ENCODE measurements around the gene PRKD3. TPM values are rescaled to one million over a fixed set of nuclear protein-coding genes. Genes with fewer than 3 reads are reported as not detected.
A peak's percentile ranks its signal among the peaks of the same experiment; 100 is the strongest.
"Not testable (repeated sequence)": the region's sequence is repeated elsewhere in the genome, so short reads cannot be mapped to it uniquely, and the experiment has no call there.

Gene PRKD3
- polyA plus RNA-seq, 6 donors from 2014 or later = 47.1 to 65.5 (median 54.0) TPM

DNA sequence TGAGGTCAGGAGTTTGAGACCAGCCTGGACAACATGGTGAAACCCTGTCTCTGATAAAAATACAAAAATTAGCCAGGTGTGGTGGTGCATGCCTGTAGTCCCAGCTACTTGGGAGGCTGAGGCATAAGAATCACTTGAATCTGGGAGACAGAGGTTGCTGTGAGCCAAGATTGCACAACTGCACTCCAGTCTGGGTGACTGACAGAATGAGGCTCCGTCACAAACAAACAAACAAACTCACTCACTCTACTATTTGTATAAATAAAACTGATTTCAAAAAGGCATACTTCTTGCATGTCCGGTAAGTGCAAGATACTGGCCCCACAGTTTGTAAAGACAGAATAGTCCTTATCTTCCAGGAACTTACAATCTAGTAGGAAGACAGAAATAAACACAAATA, 29.8 kb downstream of the PRKD3 start:
- Mint-ChIP-seq H3K27ac (peak overlapping the region in 1 of 6 donors; percentile 46), H3K4me1 (peaks cover 24 to 33% (median 27%) of the 10 kb centered on the region in 3 donors), H3K36me3 (peaks cover 10 to 16% of the 10 kb centered on the region in 2 donors)
- ATAC-seq (ENCODE audit: low read depth in 2 of 2); DNase-seq; H3K9me3 Mint-ChIP-seq; H3K27me3 Mint-ChIP-seq; H3K4me3 Mint-ChIP-seq: not testable (repeated sequence)

DNA sequence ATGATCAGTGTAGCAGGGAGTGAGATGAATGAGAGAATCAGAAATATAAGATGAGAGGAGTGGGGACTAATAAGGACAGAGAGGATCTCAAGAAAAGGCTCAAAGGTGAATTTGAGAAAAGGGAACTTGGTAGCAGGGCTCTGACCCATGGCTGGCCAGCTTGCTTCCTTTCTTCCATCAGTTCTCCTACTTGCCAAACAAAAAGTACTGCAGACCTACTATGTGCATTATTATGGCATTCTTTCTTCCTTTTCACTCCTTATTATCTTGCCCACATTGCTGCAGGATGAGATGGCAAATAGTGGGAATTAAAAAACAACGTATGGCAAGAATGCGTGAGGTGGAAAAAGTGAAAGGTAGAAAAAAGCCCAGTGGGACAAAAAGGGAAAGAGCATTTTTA, 33.0 kb downstream of the PRKD3 start:
- H3K27me3 Mint-ChIP-seq = no peaks in the 10 kb centered on the region
- H3K4me3 Mint-ChIP-seq = no peak overlapping the region
- peaks cover 15 to 23% (median 16%) of the 10 kb centered on the region in 3 donors for H3K4me1 Mint-ChIP-seq
- DNase-seq (no peak), ATAC-seq (ENCODE audit: low read depth in 2 of 2) (no peak)
- peaks cover 18% of the 10 kb centered on the region in 2 donors for H3K36me3 Mint-ChIP-seq
- H3K9me3 Mint-ChIP-seq = no peaks in the 10 kb centered on the region
- H3K27ac Mint-ChIP-seq = peak overlapping the region in 2 of 6 donors; percentile 0 to 76

DNA sequence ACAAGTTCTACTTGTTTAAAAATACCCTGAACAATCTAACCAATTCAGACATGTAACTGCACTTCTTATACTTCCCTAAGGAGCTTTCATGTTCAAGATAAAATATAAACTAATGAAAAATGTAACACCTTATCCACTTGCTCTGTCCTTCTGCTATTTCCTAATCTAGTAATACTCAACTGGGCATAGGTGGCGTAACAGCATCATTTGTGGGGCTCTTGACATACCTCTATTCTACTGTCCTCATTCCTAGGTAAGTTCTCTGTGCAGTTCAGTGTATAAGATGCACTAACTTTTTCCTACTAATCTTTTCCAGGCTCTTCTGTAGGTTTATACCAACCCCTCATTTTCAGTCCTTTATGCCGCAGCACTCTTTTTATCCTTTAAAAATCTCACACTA, 36.7 kb downstream of the PRKD3 start:
- peak; percentile 6 for DNase-seq
- no peaks in the 10 kb centered on the region for H3K27me3 Mint-ChIP-seq
- no peaks in the 10 kb centered on the region for H3K9me3 Mint-ChIP-seq
- H3K36me3 Mint-ChIP-seq = peaks cover 19% of the 10 kb centered on the region in 2 donors
- H3K4me3 Mint-ChIP-seq = no peak overlapping the region
- peak; percentile 45 to 65 for ATAC-seq (ENCODE audit: low read depth in 2 of 2)
- H3K4me1 Mint-ChIP-seq = peaks cover 0 to 8% (median 6%) of the 10 kb centered on the region in 3 donors
- peak overlapping the region in 1 of 6 donors; percentile 42 for H3K27ac Mint-ChIP-seq

DNA sequence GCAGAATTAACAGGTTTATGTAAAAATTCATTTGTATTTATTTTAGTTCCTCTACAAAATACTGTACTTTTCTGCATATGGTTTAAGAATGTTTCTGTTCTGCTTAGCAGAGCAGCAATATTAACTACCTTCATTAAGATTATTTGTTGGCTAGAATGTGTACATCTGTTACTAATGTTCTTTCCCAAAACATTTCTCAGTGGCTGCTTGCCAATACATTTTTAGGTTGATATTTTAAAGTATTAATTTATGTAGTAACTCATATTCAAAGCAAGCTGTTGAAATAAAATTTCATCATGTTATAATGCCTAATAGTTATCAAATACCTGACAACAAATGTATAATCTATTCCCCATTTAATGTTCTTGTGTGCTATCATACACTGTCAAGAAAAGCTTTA, 40.3 kb downstream of the PRKD3 start:
- Mint-ChIP-seq H3K27ac (no peak overlapping the region), H3K27me3 (no peaks in the 10 kb centered on the region), H3K4me1 (no peaks in the 10 kb centered on the region), H3K36me3 (peaks cover 21 to 23% of the 10 kb centered on the region in 2 donors), H3K4me3 (no peak overlapping the region), H3K9me3 (no peaks in the 10 kb centered on the region)
- no peak for ATAC-seq (ENCODE audit: low read depth in 2 of 2)
- no peak for DNase-seq

DNA sequence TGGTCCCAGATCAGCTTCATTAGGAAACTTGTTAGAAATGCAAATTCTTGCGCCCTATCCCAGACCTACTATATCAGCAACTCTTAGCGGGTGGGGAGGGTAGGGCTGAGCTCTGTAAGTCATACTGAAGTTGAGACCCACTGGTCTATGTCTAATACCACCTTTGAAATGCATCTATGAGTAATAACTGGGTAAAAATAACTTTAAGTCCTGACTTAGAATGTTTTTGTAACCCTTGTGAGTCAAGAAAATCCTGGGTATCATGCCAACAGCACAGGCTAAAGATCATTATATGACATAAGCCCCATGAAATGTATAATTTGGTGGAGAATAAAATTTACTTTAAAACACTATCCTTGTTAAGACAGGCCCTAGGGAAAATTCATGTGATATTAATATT, 41.4 kb downstream of the PRKD3 start:
- H3K9me3 Mint-ChIP-seq = no peaks in the 10 kb centered on the region
- peaks cover 21 to 23% of the 10 kb centered on the region in 2 donors for H3K36me3 Mint-ChIP-seq
- peak overlapping the region in 2 of 6 donors; percentile 26 to 33 for H3K27ac Mint-ChIP-seq

DNA sequence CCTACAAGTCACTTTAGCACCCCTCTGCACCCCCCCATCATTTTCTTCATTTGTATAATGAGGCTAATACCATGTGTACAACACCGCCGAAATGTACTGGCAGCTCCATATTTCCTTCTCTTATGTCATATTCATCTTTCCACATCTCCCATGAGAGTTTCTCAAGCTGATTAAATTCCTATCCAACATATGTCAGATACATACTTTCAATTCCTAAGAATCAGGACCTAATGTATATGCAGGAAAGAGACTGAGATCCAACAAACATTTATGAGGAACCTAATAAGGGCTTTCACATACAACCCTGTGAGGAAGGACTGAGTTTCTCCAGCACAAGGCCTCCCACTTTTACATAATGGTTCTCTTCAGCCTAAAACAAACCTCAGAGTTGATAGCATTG, 41.9 kb downstream of the PRKD3 start:
- peak overlapping the region in 1 of 6 donors; percentile 26 for H3K27ac Mint-ChIP-seq
- ATAC-seq (ENCODE audit: low read depth in 2 of 2) (no peak), DNase-seq (no peak)
- no peaks in the 10 kb centered on the region for H3K27me3 Mint-ChIP-seq
- H3K4me1 Mint-ChIP-seq = no peaks in the 10 kb centered on the region
- H3K9me3 Mint-ChIP-seq = no peaks in the 10 kb centered on the region
- peaks cover 21 to 23% of the 10 kb centered on the region in 2 donors for H3K36me3 Mint-ChIP-seq
- H3K4me3 Mint-ChIP-seq = no peak overlapping the region

More for the DNA sequence above, 41.4 kb downstream of the PRKD3 start:
- H3K4me3 Mint-ChIP-seq = no peak overlapping the region
- DNase-seq (no peak), ATAC-seq (ENCODE audit: low read depth in 2 of 2) (no peak)
- no peaks in the 10 kb centered on the region for H3K27me3 Mint-ChIP-seq
- no peaks in the 10 kb centered on the region for H3K4me1 Mint-ChIP-seq

DNA sequence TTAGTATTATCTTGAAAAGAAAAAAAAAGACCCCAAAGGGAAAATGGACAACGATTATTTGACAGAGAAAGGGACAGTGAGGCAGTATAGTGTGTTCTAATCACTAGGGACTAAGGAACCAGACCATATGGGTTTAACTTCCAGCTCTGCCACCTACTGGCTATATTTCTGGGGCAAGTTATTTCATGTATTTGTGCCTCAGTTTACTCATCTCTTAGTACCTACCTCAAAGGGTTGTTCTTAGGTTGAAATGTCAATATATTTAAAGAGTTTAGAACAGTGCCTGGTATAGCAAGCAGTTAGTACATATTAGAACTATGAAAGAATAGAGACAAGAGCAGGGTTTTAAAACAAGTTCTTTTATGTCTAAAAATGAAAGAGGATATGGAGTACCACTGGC, 42.7 kb downstream of the PRKD3 start:
- Mint-ChIP-seq H3K4me1 (no peaks in the 10 kb centered on the region), H3K27ac (no peak overlapping the region), H3K36me3 (peaks cover 16% of the 10 kb centered on the region in 2 donors), H3K4me3 (no peak overlapping the region), H3K27me3 (no peaks in the 10 kb centered on the region), H3K9me3 (no peaks in the 10 kb centered on the region)
- DNase-seq (no peak), ATAC-seq (ENCODE audit: low read depth in 2 of 2) (no peak)

DNA sequence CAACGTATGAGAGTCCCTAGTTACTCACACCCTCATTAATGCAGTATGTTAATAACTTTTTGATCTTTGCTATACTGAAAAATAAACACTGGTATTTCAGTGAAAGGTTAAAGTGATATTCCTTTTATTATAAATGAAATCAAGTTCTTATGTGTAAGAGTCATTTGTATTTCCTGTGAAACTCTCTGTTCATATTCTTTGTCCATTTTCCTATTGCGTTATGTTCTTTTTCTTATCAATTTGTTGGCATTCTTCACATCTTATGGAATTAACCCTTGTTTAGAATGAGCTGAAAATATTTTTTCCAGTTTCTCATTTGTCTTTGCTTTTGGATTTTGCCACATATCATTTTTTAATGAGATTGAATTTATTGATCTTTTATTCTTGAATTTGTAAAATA, 48.3 kb downstream of the PRKD3 start:
- no peak for ATAC-seq (ENCODE audit: low read depth in 2 of 2)

More for the DNA sequence above, 48.3 kb downstream of the PRKD3 start:
- Mint-ChIP-seq H3K36me3 (peaks cover 7 to 8% of the 10 kb centered on the region in 2 donors), H3K4me1 (no peaks in the 10 kb centered on the region), H3K27me3 (no peaks in the 10 kb centered on the region), H3K9me3 (no peaks in the 10 kb centered on the region), H3K27ac (no peak overlapping the region), H3K4me3 (no peak overlapping the region)
- DNase-seq = no peak

Other genes with a start within 250 kb of the PRKD3 start
- gene HEATR5B, start 240.5 kb downstream of the PRKD3 start, polyA plus RNA-seq (ENCODE audit: low read depth in 6 of 6) = 10 to 100 TPM; 10.6 to 24.2 (median 16.8) TPM
- 10 to 100 TPM; 12.1 to 35.3 (median 17.0) TPM for gene GPATCH11, start 240.3 kb downstream of the PRKD3 start, polyA plus RNA-seq (ENCODE audit: low read depth in 6 of 6)
- gene EIF2AK2, start 167.9 kb downstream of the PRKD3 start, polyA plus RNA-seq (ENCODE audit: low read depth in 6 of 6) = 10 to 100 TPM; 15.7 to 36.3 (median 22.1) TPM
- not detected for gene SULT6B1, start 136.2 kb downstream of the PRKD3 start, polyA plus RNA-seq (ENCODE audit: low read depth in 6 of 6)
- 10 to 100 TPM; 26.6 to 40.8 (median 34.2) TPM for gene CEBPZOS, start 128.3 kb downstream of the PRKD3 start, polyA plus RNA-seq (ENCODE audit: low read depth in 6 of 6)
- gene CEBPZ, start 93.2 kb downstream of the PRKD3 start, polyA plus RNA-seq (ENCODE audit: low read depth in 6 of 6) = 10 to 100 TPM; 21.2 to 37.5 (median 27.9) TPM
- 10 to 100 TPM in 1 of 6 donors, 1 to 10 TPM in 5; 5.9 to 14.9 (median 8.4) TPM for gene NDUFAF7, start 93.2 kb downstream of the PRKD3 start, polyA plus RNA-seq (ENCODE audit: low read depth in 6 of 6)
- 1 to 10 TPM in 3 of 6 donors, under 1 TPM in 3; 0.14 to 1.8 (median 1.1) TPM for gene QPCT, start 19.8 kb upstream of the PRKD3 start, polyA plus RNA-seq (ENCODE audit: low read depth in 6 of 6)